ENCODE measurements around the gene OTP.

OTP gene

GRCh38 chr5:77637998-77638762 lies at the start of gene OTP:
Gene OTP (minus strand): TSS chr5:77638713. CDS start chr5:77638549, 164 bp downstream.
- DNase-seq (ENCODE audit: low read depth), result no peak

DNA sequence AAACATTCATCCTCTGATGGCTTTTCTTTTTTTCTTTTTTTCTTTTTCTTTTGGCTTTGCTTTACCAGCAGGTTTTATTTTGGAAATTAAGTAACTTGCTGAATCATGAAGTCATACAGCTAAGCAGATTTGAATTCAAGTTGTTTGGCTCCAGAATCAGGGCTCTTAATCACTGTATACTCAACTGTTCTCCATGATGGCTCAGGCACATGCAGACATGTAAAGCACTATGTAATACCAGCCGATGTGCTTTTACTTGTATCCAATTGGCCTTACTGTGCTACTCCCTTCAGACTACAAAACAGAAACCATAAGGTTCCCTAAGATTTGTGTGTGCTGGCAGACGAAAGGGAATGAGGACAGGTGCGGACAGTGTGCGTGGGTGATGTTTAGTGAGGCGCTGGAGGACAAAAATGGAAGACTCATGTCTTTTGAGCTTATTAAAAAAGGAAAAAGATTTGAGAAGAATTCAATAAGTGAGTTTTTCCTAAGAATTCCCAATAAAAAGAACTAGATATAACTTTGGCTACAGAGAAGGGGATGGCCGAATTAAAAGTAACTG lies 44.7 kb upstream of the OTP start:
- DNase-seq (ENCODE audit: low read depth), result no peak

GRCh38 chr5:77670526-77670925 lies 32.0 kb upstream of the OTP start:
- no peak for DNase-seq (ENCODE audit: low read depth)

DNA sequence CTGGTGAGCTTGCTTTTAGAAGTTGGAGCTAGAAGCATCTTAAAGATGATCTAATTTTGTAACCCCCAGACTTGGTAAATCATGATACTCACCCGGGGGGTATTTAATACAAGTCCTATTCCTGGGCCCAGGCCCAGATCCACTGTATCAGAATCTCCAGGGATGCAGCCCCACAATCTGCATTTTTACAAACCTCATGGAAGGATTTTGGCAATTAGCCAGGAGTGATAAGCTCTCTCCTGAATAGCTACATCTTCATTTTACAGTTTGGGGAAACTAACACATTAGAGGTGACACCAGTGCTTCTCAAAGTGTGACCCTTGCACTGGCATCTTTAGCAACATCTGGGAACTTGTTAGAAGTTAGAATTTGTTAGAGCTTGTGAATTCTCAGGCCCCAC lies 31.2 kb upstream of the OTP start:
- no peak for DNase-seq (ENCODE audit: low read depth)

DNA sequence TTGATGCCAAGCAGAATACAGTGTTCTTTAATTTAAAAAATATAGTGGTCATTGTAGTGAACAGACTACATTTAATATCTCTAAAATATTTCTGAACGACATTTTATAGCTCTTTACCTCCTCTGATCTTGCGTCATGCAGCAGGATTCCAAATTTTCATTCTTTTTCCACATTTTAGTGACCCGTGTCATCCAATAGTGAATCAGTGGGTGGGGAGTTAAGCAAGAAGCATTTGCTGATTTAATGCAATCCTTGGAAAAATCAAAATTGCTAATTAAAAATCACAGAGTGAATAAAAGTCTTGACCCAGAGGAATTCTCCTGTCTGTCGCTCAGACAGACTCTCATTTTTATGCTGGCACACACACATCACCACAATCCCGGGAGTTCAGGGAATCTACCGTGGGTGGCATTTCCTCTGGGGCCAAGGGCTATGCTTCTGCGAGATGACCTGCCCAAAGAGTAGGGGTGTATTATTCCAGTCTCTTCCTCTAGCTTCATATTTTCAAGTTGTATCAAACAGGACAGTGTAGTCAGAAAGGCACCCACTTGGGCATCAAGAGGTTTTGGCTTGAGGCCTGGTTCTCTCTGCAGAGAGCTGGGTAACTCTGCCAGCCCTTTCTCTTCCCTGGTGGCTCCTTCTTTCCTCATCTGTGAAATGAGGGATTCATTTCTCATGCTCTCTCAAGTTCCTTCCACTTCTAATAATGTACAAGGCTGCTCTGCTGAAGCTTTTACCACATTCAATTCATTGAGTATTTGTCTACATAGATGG lies 24.8 kb upstream of the OTP start:
- no peak for DNase-seq (ENCODE audit: low read depth)

GRCh38 chr5:77662635-77663034 lies 24.1 kb upstream of the OTP start:
- no peak for DNase-seq (ENCODE audit: low read depth)

DNA sequence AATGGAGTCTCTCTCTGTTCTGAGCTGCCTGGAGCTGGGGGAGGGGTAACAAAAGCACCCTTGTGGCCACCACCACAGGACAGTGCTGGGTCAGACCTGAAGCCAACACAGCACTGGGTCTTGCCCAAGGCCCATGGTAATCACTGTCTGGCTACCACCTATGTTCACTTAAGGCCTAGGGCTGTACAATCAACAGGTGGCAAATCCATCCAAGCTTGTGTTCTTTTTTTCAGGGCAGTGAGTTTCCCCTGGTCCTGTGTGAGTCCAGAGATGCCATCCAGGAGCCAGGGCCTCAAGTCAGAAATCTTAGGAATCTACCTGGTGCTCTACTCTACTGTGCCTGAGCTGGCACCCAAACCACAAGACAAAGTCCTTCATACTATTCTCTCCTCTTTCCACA lies 20.1 kb upstream of the OTP start:
- DNase-seq (ENCODE audit: low read depth), result no peak

GRCh38 chr5:77651343-77651742 lies 12.8 kb upstream of the OTP start:
- no peak for DNase-seq (ENCODE audit: low read depth)

DNA sequence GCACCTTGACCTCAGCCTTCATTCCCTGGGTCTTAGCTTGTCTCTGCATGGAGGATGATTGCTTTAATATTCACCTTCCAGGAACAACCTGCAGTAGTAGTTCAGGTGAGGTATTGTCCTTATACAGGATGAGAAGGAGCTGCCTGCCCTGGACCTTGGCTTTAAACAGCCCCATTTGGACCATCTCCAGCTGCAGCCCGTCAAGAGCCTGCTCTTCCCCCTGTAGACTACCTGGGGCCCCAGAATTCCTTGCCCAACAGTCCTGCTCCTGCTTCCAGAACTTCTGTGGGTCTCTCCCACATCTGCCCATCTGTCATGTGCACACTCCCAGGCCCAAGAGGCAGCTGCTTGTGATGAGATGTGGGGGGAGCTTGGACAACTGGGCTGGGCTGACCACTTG lies 12.2 kb upstream of the OTP start:
- DNase-seq (ENCODE audit: low read depth), result no peak

DNA sequence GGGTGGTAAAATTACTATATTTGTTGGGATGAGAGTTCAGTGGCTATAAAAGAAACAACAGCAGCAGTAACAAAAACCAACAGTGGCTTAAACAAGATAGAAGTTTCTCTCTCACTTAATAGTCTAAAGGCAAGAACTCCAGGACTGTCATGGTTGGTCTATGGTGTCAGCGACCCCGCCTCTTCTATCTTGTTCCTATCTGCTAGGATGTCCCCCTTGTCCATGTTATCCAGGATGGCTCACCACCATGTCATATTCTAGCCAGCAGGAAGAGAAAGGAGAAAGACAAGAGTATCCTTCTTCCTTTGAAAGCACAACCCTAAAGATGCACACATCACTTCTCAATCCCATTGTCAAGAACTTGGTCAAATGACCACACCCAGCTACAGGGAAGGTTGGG lies 11.3 kb upstream of the OTP start:
- no peak for DNase-seq (ENCODE audit: low read depth)

DNA sequence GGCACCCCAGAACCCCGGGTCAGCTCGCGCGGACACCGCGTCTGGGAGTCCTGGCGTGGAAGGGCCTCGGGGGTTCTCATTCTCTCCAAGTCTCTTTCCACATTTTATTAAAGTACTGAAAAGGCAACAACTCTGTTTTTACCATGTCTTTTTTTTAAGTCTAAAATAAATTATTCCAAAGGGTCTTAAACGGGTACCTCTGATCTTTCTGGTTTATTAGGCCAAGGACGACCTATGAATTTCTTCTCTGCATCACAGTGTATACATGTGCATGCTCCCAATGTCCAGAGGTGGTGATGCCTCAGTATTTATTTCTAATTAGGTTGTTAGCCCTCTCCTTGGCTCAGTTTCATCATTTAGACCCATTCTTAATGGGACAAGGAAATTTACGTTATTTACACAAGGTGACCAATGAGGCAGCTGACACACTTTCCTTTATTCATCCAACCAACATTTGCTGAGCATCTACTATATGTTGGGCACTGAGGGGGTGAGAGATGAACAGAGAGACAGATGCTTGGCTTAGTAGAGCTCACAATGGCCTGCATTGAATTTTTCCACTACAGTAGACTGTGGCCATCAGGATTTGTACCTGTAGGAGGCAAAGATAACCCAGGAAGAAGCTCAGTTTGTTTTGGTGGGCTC lies 7.6 kb upstream of the OTP start:
- DNase-seq (ENCODE audit: low read depth), result no peak

GRCh38 chr5:77645158-77645994 lies 6.9 kb upstream of the OTP start:
- no peak for DNase-seq (ENCODE audit: low read depth)

DNA sequence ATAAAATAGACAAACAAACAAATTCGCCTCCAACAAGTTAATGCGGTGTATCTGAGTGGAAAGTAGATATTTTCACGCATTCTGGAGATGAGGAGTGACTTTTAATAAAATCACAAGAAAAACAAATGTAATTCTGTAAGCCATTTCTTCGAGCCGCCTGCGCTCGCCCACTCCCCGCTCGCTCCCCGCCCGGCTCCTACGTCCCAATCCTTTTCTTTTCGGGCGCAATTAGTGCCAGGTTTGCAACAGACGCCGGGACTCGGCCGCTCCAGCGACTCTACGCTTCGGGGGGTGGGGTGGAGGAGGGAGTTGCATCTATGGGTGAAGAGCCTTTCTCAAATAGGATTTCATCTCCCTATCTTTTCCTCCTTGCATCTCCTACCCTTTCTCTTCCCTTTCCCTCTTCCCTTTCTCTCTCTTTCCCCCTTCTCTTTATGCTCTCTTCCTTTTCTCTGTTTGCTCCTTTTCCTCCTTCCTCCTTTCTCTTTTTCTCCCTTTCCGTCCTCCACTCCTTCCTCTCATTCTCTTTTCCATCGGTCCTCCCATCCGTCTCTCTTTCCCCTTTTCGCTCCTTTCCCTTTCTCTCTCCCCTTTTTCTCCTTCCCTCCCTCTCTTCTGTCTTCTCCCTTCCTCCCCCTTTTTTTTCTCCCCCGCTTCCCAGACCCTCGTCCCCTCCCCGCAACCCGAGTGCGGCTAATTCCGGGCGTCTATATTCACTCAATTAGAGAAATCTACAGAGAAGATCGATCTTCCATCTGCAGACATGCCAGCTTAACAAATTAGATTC lies 6.1 kb upstream of the OTP start:
- DNase-seq (ENCODE audit: low read depth), result no peak

- no peak for DNase-seq (ENCODE audit: low read depth)
Observed at GRCh38 chr5:77643654-77644370, 5.3 kb upstream of the OTP start.

- no peak for DNase-seq (ENCODE audit: low read depth)
Observed at GRCh38 chr5:77642738-77643653, 4.5 kb upstream of the OTP start.

- no peak for DNase-seq (ENCODE audit: low read depth)
Observed at GRCh38 chr5:77641963-77642737, 3.6 kb upstream of the OTP start.

GRCh38 chr5:77641397-77641943 lies 3.0 kb upstream of the OTP start:
- DNase-seq (ENCODE audit: low read depth), result no peak
